HG03439 (cell line): ENCODE measurements around the gene MRPL4.

Experiments used
- ATAC-seq: cut with Tn5 transposase; IDR thresholded peaks from one replicate; pipeline ENCODE4 v1.9.1; 2021; ENCODE audit warnings: mild to moderate bottlenecking, moderate library complexity; ENCODE audit not compliant: unreplicated experiment

Gene MRPL4

GRCh38 chr19:10286803-10287737 is 35.1 kb downstream of the MRPL4 start, which contains the start of gene ICAM4:
TSS of gene ICAM4 (plus strand) at chr19:10286955. CDS start at chr19:10287013, 58 bp downstream.
- no peak for ATAC-seq

DNA sequence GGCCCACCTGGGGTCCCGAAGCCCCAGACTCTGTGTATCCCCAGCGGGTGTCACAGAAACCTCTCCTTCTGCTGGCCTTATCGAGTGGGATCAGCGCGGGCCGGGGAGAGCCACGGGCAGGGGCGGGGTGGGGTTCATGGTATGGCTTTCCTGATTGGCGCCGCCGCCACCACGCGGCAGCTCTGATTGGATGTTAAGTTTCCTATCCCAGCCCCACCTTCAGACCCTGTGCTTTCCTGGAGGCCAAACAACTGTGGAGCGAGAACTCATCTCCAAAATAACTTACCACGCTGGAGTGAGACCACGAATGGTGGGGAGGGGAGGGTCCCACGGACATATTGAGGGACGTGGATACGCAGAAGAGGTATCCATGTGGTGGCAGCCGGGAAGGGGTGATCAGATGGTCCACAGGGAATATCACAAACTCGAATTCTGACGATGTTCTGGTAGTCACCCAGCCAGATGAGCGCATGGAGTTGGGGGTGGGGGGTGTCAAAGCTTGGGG is 36.7 kb downstream of the MRPL4 start:
- ATAC-seq, result no peak

- no peak for ATAC-seq
Observed at GRCh38 chr19:10289167-10289835, 37.3 kb downstream of the MRPL4 start.

DNA sequence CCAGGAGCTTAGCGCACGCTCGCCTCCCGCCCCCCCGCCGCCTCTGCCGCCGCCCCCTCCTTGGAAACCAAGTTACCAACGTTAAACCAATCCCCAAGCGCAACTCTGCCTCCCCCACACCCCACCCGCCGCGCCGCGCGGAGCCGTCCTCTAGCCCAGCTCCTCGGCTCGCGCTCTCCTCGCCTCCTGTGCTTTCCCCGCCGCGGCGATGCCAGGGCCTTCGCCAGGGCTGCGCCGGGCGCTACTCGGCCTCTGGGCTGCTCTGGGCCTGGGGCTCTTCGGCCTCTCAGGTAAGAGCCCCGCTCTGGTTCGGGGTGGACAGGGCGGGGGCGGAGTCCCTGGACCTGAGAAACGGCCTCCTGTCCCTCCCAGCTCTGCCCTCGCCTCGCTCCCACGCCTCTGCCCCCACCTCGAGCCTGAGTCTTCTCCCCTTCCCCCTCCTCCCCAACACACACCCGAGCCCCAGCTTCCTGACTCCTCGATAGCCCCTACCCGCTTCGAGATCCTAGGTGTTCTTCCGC is 37.9 kb downstream of the MRPL4 start, which contains the start of gene ICAM5:
Gene ICAM5, plus strand, starts transcription at position 117 of the 521 bp plus-strand sequence. Its CDS starts 92 bp downstream, at position 209.
- no peak for ATAC-seq

- ATAC-seq, result no peak
Observed at GRCh38 chr19:10290357-10290875, 38.4 kb downstream of the MRPL4 start.

GRCh38 chr19:10290876-10291553 is 39.0 kb downstream of the MRPL4 start:
- no peak for ATAC-seq

GRCh38 chr19:10291554-10292205 is 39.7 kb downstream of the MRPL4 start:
- no peak for ATAC-seq

DNA sequence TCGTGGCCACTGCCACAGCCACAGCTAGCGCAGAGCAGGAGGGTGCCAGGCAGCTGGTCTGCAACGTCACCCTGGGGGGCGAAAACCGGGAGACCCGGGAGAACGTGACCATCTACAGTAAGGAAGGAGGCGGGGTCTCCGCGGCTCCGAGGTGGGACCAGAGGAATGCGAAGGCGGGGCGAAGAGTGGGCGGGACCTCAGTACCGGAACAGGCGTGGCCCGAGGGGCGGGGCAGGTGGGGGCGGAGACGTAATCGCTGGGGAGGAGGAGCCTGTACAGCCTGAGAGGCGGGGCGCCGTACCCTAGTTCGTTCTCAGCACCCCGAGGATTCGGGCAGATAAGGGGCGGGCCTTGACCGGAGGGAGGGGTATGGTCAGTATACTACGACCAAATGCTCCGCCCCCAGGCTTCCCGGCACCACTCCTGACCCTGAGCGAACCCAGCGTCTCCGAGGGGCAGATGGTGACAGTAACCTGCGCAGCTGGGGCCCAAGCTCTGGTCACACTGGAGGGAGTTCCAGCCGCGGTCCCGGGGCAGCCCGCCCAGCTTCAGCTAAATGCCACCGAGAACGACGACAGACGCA is 40.3 kb downstream of the MRPL4 start:
- no peak for ATAC-seq

GRCh38 chr19:10292789-10293636 is 41.0 kb downstream of the MRPL4 start:
- ATAC-seq, result no peak

DNA sequence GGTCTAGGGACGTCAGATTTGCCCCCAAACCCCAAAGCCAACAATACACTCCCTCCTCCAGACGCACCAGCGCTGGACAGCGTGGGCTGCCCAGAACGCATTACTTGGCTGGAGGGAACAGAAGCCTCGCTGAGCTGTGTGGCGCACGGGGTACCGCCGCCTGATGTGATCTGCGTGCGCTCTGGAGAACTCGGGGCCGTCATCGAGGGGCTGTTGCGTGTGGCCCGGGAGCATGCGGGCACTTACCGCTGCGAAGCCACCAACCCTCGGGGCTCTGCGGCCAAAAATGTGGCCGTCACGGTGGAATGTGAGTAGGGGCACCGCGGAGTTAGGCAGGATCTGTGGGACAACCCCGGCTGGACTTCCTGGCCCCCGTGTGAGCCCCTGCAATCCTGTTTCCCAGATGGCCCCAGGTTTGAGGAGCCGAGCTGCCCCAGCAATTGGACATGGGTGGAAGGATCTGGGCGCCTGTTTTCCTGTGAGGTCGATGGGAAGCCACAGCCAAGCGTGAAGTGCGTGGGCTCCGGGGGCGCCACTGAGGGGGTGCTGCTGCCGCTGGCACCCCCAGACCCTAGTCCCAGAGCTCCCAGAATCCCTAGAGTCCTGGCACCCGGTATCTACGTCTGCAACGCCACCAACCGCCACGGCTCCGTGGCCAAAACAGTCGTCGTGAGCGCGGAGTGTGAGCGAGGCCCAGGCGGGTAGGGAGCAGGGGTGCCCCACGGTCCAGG is 41.8 kb downstream of the MRPL4 start:
- no peak for ATAC-seq

GRCh38 chr19:10294368-10294697 is 42.3 kb downstream of the MRPL4 start:
- ATAC-seq, result no peak

- no peak for ATAC-seq
Observed at GRCh38 chr19:10295305-10295846, 43.4 kb downstream of the MRPL4 start.

- no peak for ATAC-seq
Observed at GRCh38 chr19:10295847-10296591, 44.0 kb downstream of the MRPL4 start.

DNA sequence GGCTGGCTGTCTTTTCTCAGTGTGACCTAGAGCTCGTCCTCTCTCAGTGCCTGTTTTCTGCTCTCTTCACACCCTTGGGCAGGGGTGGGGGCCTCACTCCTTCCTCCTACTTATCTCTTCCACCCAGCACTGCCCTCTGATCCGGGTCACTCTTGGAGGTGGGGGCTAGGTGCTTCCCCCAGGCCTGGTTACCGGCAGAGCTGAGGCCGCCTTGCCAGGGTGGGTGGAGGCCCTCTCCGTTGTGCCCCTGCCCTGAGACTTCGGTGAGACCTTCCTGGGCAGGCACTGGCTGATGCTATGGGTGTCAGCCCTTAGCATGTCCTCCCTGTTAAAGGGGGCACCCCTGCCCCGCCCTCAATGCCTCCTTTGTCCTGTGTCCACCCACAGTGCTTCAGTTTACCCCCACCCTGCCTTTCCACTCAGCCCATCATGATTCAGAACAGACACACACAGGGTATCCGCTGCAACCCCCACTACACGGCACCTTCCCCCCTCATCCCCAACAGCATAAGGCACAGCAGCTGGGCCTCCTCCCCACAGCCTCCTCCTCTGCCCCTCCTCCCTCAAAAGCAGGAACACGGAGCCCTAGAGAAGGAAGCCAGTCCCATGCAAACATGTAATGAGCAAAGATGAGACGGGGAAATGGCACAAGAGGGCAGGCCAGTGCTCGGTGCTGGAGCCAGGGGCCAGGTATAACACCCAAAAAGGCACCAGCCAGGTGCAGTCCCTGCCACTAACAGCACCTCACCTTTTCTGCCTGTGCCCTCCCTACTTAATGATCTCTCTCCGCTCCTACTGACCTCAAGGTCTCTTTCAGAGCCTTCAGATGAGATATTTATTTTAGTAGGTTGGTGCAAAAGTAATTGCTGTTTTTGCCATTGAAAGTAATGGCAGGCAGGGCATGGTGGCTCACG is 47.8 kb downstream of the MRPL4 start:
- no peak for ATAC-seq

DNA sequence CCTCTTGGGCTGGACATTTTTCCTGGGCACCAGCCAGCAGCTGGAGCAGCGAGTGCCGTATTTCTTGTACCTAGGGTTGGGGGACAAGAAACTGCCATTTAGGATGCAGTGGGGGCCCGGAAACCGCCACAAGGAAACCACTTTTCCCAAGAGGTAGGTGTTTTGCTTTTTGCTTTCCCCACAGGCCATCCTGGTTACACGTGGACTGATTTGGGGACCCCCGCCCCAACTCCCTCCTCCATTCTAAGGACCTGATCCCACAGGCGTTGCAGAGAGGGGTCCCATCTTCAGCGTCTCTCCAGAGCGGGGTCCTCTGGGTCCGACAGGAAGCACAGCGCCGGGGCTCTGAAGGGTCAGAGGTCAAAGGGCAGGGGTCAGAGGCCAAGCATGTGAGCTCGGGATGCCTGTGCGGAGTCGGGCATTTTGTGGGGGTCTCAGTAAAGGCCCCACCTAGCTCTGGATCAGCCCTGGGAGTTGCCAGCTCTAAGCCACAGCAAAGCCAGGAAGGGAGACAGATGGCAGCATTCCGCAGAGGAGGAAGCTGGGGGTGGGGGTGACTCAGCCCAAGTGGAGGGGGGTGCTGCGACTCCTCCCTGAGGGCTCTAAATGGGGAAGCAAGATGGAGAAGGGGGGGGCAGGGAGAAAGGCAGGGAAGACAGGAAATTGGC is 53.3 kb downstream of the MRPL4 start:
- no peak for ATAC-seq

DNA sequence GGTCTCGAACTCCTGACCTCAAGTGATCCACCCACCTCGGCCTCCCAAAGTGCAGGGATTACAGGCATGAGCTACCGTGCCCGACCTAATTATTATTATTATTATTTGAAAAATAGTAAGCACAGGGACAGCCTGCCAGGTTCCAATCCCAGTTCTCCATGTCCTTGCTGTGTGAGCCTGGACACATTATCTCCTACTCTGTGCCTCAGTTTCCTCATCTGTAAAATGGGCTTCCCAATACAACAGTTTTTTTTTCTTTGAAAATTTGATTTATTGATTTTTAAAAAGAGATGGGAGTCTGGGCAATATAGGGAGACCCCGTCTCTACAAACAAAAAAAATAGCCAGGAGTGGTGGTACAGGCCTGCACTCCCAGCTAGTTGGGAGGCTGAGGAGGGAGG is 54.3 kb downstream of the MRPL4 start:
- ATAC-seq, result no peak
